ENCODE results near the gene ARCN1. TPM values are rescaled to one million over a fixed set of nuclear protein-coding genes. Genes with fewer than 3 reads are reported as not detected.
"Not testable (repeated sequence)": the region's sequence is repeated elsewhere in the genome, so short reads cannot be mapped to it uniquely, and the experiment has no call there.

ARCN1 gene
- total RNA-seq, 1 donor, result 172 TPM

GRCh38 chr11:118570787-118571186 lies 1.4 kb upstream of the ARCN1 start:
- no peaks in the 10 kb centered on the region for H3K27me3 ChIP-seq (ENCODE audit: insufficient read depth, low read length)
- no peaks in the 10 kb centered on the region for H3K9me3 ChIP-seq (ENCODE audit: low read depth, low read length)
- no peak for TF ChIP-seq CTCF (IDR thresholded peaks at IDR 0.05; ENCODE audit: extremely low read depth, low read depth, low read length)
- peaks cover 26% of the 10 kb centered on the region for H3K4me1 ChIP-seq (ENCODE audit: insufficient read depth, low read length)
- peaks cover 45% of the 10 kb centered on the region for H3K79me2 ChIP-seq (ENCODE audit: insufficient read depth, low read length)
- H3K4me3 ChIP-seq (ENCODE audit: insufficient read depth, low read length), result no peak overlapping the region
- H2AFZ ChIP-seq (ENCODE audit: low read length), result no peak overlapping the region
- no peak overlapping the region for H3K4me2 ChIP-seq (ENCODE audit: insufficient read depth, low read length)
- H3K36me3 ChIP-seq (ENCODE audit: insufficient read depth, low read length), result no peaks in the 10 kb centered on the region
- no peak overlapping the region for H3K27ac ChIP-seq (ENCODE audit: low read depth, low read length)
- H4K20me1 ChIP-seq (ENCODE audit: insufficient read depth, low read length), result peaks cover 30% of the 10 kb centered on the region
- DNase-seq (ENCODE audit: insufficient read length, low spot score, missing footprints), result no peak

- peak overlapping the region; percentile 81 for H2AFZ ChIP-seq (ENCODE audit: low read length)
- DNase-seq (ENCODE audit: insufficient read length, low spot score, missing footprints); H3K9me3 ChIP-seq (ENCODE audit: low read depth, low read length); H3K36me3 ChIP-seq (ENCODE audit: insufficient read depth, low read length); H3K27me3 ChIP-seq (ENCODE audit: insufficient read depth, low read length): not testable (repeated sequence)
- peaks cover 54% of the 10 kb centered on the region for H3K79me2 ChIP-seq (ENCODE audit: insufficient read depth, low read length)
- H3K4me2 ChIP-seq (ENCODE audit: insufficient read depth, low read length), result peak overlapping the region; percentile 98
- peak overlapping the region; percentile 98 for H3K27ac ChIP-seq (ENCODE audit: low read depth, low read length)
- H3K4me1 ChIP-seq (ENCODE audit: insufficient read depth, low read length), result peaks cover 27% of the 10 kb centered on the region
- peak overlapping the region; percentile 93 for H3K4me3 ChIP-seq (ENCODE audit: insufficient read depth, low read length)
- H4K20me1 ChIP-seq (ENCODE audit: insufficient read depth, low read length), result peaks cover 39% of the 10 kb centered on the region
Measured at GRCh38 chr11:118571701-118572060, 528 bp upstream of the ARCN1 start.

- no peak for TF ChIP-seq CTCF (IDR thresholded peaks at IDR 0.05; ENCODE audit: extremely low read depth, low read depth, low read length)
- H3K27ac ChIP-seq (ENCODE audit: low read depth, low read length), result peak overlapping the region; percentile 98
- peak overlapping the region; percentile 98 for H3K4me2 ChIP-seq (ENCODE audit: insufficient read depth, low read length)
- DNase-seq (ENCODE audit: insufficient read length, low spot score, missing footprints), result peak; percentile 53
- H2AFZ ChIP-seq (ENCODE audit: low read length), result peak overlapping the region; percentile 67
- H3K27me3 ChIP-seq (ENCODE audit: insufficient read depth, low read length), result no peaks in the 10 kb centered on the region
- peaks cover 49% of the 10 kb centered on the region for H4K20me1 ChIP-seq (ENCODE audit: insufficient read depth, low read length)
- peaks cover 29% of the 10 kb centered on the region for H3K4me1 ChIP-seq (ENCODE audit: insufficient read depth, low read length)
- peaks cover 68% of the 10 kb centered on the region for H3K79me2 ChIP-seq (ENCODE audit: insufficient read depth, low read length)
- no peaks in the 10 kb centered on the region for H3K9me3 ChIP-seq (ENCODE audit: low read depth, low read length)
- peaks cover 6% of the 10 kb centered on the region for H3K36me3 ChIP-seq (ENCODE audit: insufficient read depth, low read length)
- H3K4me3 ChIP-seq (ENCODE audit: insufficient read depth, low read length), result peak overlapping the region; percentile 93
Measured at GRCh38 chr11:118572981-118573550, 857 bp downstream of the ARCN1 start.

- Histone ChIP-seq H3K27me3 (ENCODE audit: insufficient read depth, low read length) (no peaks in the 10 kb centered on the region), H3K79me2 (ENCODE audit: insufficient read depth, low read length) (peaks cover 82% of the 10 kb centered on the region), H2AFZ (ENCODE audit: low read length) (no peak overlapping the region), H3K27ac (ENCODE audit: low read depth, low read length) (peak overlapping the region; percentile 98), H3K4me1 (ENCODE audit: insufficient read depth, low read length) (peaks cover 37% of the 10 kb centered on the region), H3K9me3 (ENCODE audit: low read depth, low read length) (no peaks in the 10 kb centered on the region), H3K4me2 (ENCODE audit: insufficient read depth, low read length) (peak overlapping the region; percentile 98), H3K36me3 (ENCODE audit: insufficient read depth, low read length) (peaks cover 6% of the 10 kb centered on the region), H4K20me1 (ENCODE audit: insufficient read depth, low read length) (peaks cover 61% of the 10 kb centered on the region), H3K4me3 (ENCODE audit: insufficient read depth, low read length) (peak overlapping the region; percentile 93)
- TF ChIP-seq CTCF (IDR thresholded peaks at IDR 0.05; ENCODE audit: extremely low read depth, low read depth, low read length), result no peak
- DNase-seq (ENCODE audit: insufficient read length, low spot score, missing footprints), result no peak
Measured at GRCh38 chr11:118574636-118575035, 2.4 kb downstream of the ARCN1 start.

GRCh38 chr11:118577995-118578394 lies 5.8 kb downstream of the ARCN1 start:
- not testable (repeated sequence) for H3K4me2 ChIP-seq (ENCODE audit: insufficient read depth, low read length); H3K27me3 ChIP-seq (ENCODE audit: insufficient read depth, low read length); H2AFZ ChIP-seq (ENCODE audit: low read length); H3K27ac ChIP-seq (ENCODE audit: low read depth, low read length); H3K9me3 ChIP-seq (ENCODE audit: low read depth, low read length); DNase-seq (ENCODE audit: insufficient read length, low spot score, missing footprints); H3K4me3 ChIP-seq (ENCODE audit: insufficient read depth, low read length)
- Histone ChIP-seq H3K4me1 (ENCODE audit: insufficient read depth, low read length) (peaks cover 37% of the 10 kb centered on the region), H3K79me2 (ENCODE audit: insufficient read depth, low read length) (peaks cover 97% of the 10 kb centered on the region), H4K20me1 (ENCODE audit: insufficient read depth, low read length) (peaks cover 91% of the 10 kb centered on the region), H3K36me3 (ENCODE audit: insufficient read depth, low read length) (peaks cover 30% of the 10 kb centered on the region)
